Aorta (tissue), 5 donors: ENCODE measurements around the gene KCNA5. TPM values are rescaled to one million over a fixed set of nuclear protein-coding genes. Genes with fewer than 3 reads are reported as not detected.

Experiments
- ATAC-seq: fragments of 200-7000 bp; cut with Tn5 transposase; one replicate; pipeline ENCODE4 v1.9.1; 2022; ENCODE audit warnings: moderate library complexity; ENCODE audit not compliant: low FRiP score
- DNase-seq, 2 donors: peaks; one replicate each; pipeline ENCODE4 v3.0.0-alpha.2; 2020
- H3K27ac ChIP-seq, 2 donors: one replicate each; pipeline ENCODE4 v1.5.1; 2013; ENCODE audit warnings: low read length in 2 of 2, mild to moderate bottlenecking in 2 of 2, moderate library complexity in 2 of 2, control low read depth in 1 of 2, inconsistent platforms in 1 of 2, low read depth in 1 of 2
- H3K27me3 ChIP-seq, 2 donors: one replicate each; pipeline ENCODE4 v1.6.1; 2013; ENCODE audit warnings: control low read depth in 1 of 2, low read length in 1 of 2, mild to moderate bottlenecking in 1 of 2, moderate library complexity in 1 of 2; ENCODE audit not compliant: insufficient read depth in 2 of 2, control insufficient read depth in 1 of 2
- H3K36me3 ChIP-seq, 2 donors: one replicate each; pipeline ENCODE4 v1.6.1; 2013; ENCODE audit warnings: control low read depth in 1 of 2, low read length in 1 of 2, mild to moderate bottlenecking in 1 of 2; ENCODE audit not compliant: insufficient read depth in 2 of 2, control insufficient read depth in 1 of 2
- H3K4me1 ChIP-seq, 2 donors: one replicate each; pipeline ENCODE4 v1.6.1; 2013; ENCODE audit warnings: low read length in 2 of 2, control low read depth in 1 of 2, mild to moderate bottlenecking in 1 of 2, moderate library complexity in 1 of 2; ENCODE audit not compliant: insufficient read depth in 2 of 2, control insufficient read depth in 1 of 2
- H3K4me3 ChIP-seq, 2 donors: one replicate each; pipeline ENCODE4 v1.5.1; 2013; ENCODE audit warnings: low read length in 2 of 2, control low read depth in 1 of 2, mild to moderate bottlenecking in 1 of 2
- H3K9me3 ChIP-seq: one replicate; pipeline ENCODE4 v1.6.1; 2013; ENCODE audit warnings: mild to moderate bottlenecking, low read length; ENCODE audit not compliant: control insufficient read depth
- WGBS, 2 donors: extraction: QIAGEN DNeasy Blood & Tissue Kit; methylation state at CpG; one replicate each; pipeline ENCODE4 v1.1.7; 2013; 5-methylcytosine and 5-hydroxymethylcytosine counted together
- intact Hi-C, 2 donors: fragments of 100-400 bp; cut with DNase I; formaldehyde crosslinking; loops; one replicate each; pipeline versions ENCODE4 v1.14.2 to v1.15.0; 2022
- polyA plus RNA-seq, 2 donors: library from polyadenylated mRNA; stranded (reverse); fragments of 200-250 nt; gene quantifications; one replicate each; pipeline ENCODE4 v1.2.3, GENCODE V29; 2013
- total RNA-seq, 2 donors: library from RNA; stranded (reverse); fragmentation: NEBNext Ultra II Directional; extraction: Animal tissue kit (Norgen Biotek cat#: 25700); gene quantifications; one replicate each; pipeline ENCODE4 v1.2.1, GENCODE V29; 2021
- donor health status: healthy with polysubstance abuse.
- donor health status: Bipolar disorder and iron deficiency.
- donor health status: DM: no; HTN: no; CAD: no.
- donor health status: DM: no; HTN: no; CAD: no.
- donor health status: DM: yes; HTN: yes; CAD: no.

Gene KCNA5
- total and polyA plus RNA-seq, 4 donors: 2.4 to 84.9 (median 49.1) TPM

GRCh38 chr12:5094551-5094950 lies 50.9 kb downstream of the KCNA5 start:
- WGBS, 2 donors: 33 to 45% methylated on average over 1 of the region's 1 CpG
- no peaks in the 10 kb centered on the region for H3K27me3 ChIP-seq

GRCh38 chr12:5094986-5095385 lies 51.3 kb downstream of the KCNA5 start:
- Histone ChIP-seq H3K4me1 (no peaks in the 10 kb centered on the region), H3K27me3 (no peaks in the 10 kb centered on the region), H3K27ac (no peak overlapping the region), H3K4me3 (no peak overlapping the region), H3K36me3 (no peaks in the 10 kb centered on the region), H3K9me3 (no peaks in the 10 kb centered on the region)
- WGBS, 2 donors: 93 to 94% methylated on average over 3 of the region's 3 CpGs
- DNase-seq (no peak), ATAC-seq (no peak)
- intact Hi-C loops: loop anchor here in 1 of 2 donors (5.0 to 10.0 kb wide), 3 partner anchors 77 to 410 kb away; no protein-coding TSS in a partner anchor

More at GRCh38 chr12:5094551-5094950, 50.9 kb downstream of the KCNA5 start:
- H3K27ac ChIP-seq: no peak overlapping the region
- DNase-seq (no peak), ATAC-seq (no peak)
- intact Hi-C loops: loop anchor here in 1 of 2 donors (10.0 kb wide), 1 partner anchor 410 kb away; no protein-coding TSS in a partner anchor
- no peak overlapping the region for H3K4me3 ChIP-seq
- no peaks in the 10 kb centered on the region for H3K36me3 ChIP-seq
- H3K4me1 ChIP-seq: no peaks in the 10 kb centered on the region
- no peaks in the 10 kb centered on the region for H3K9me3 ChIP-seq

Other genes with a start within 250 kb of the KCNA5 start
- under 1 TPM; 0.06 to 0.39 TPM for gene KCNA1, start 134.0 kb upstream of the KCNA5 start, total RNA-seq
- gene KCNA1, start 134.0 kb upstream of the KCNA5 start, polyA plus RNA-seq: not detected